Daoy (cell line): Measurements from ENCODE around the gene ANKRD42. TPM values are rescaled to one million over a fixed set of nuclear protein-coding genes. Genes with fewer than 3 reads are reported as not detected.
"Not testable (repeated sequence)": the region's sequence is repeated elsewhere in the genome, so short reads cannot be mapped to it uniquely, and the experiment has no call there.

Source experiments
- DNase-seq: peaks from one replicate; pipeline ENCODE4 v3.0.0-alpha.2; 2015; ENCODE audit warnings: low read depth
- total RNA-seq: library from RNA; depleted of rRNA; stranded (reverse); fragments of >200 nt; shearing (Covaris generic); gene quantifications from 2 replicates; pipeline ENCODE4 v1.2.3, GENCODE V29; 2014

Gene ANKRD42
- total RNA-seq, 1 experiment from 2014 or later = 7.1 TPM

DNA sequence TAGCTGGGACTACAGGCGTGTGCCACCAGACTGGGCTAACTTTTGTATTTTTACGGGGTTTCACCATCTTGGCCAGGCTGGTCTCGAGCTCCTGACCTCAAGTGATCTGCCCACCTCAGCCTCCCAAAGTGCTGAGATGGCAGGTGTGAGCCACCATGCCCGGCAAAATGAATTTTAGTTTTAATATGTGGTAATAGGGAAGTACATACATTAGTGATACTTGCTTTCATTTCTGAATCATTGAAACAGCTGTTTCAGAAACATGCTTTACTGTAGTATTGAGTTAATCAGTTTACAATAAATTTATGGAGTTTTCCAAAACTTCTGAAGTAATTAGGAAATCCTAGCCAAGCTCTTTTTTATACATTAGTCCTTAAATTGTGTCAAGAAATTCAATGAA lies 21.0 kb upstream of the ANKRD42 start:
- no peak for DNase-seq

GRCh38 chr11:83174008-83174407 lies 19.5 kb upstream of the ANKRD42 start:
- DNase-seq = no peak

DNA sequence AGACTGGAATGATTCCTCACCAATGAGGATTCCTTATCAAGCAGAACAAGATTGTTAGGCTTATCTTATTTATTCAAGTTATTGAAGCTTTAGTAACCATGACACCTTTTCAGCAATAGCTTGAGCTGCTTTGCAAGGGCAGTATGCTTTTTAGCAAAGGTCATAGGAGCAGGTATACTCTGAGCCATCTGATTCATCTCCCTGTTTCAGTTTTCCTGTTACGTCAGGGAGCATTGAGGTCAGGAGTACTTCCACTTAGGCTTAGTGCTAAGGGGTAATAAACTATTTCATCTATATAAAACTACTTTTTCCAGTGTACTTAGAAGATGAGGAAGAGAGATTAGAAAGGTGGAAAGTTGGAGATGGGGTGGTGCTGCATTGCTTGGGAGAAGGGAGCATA lies 17.7 kb upstream of the ANKRD42 start:
- no peak for DNase-seq

GRCh38 chr11:83181815-83182214 lies 11.7 kb upstream of the ANKRD42 start:
- no peak for DNase-seq

DNA sequence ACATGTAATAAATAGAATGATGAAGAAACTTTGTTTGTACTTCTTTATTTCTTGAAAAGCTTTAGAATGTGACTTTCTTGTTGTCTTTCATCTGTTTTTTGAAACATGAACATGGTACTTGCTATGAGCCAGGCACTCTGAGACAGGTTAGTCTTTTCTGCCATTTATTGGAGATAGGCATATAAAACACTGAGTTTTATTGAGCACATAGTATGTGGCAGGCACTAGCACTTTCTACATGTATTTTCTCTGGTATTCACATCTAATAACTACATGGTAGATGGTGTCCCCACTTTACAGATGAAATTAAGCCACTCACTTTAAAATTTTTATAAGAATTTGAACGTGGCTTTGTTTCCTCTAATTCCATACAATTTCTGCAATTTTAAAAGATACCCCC lies 7.7 kb upstream of the ANKRD42 start:
- DNase-seq = no peak

DNA sequence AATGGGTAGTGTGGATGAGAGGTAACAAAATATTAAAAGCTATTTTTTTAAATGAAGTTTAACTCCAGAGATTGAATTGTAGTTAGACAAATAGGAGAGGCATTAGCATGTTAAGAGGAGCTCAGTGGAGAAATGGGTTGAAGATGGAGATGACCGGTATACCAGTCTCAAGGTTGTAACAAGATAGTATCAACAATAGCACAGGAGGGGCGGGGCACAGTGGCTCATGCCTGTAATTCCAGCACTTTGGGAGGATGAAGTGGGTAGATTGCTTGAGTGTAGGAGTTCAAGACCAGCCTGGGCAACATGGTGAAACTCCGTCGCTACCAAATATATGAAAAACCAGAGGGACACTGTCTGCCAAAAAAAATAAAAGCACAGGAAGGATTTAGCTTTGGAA lies 6.0 kb upstream of the ANKRD42 start:
- DNase-seq = no peak

DNA sequence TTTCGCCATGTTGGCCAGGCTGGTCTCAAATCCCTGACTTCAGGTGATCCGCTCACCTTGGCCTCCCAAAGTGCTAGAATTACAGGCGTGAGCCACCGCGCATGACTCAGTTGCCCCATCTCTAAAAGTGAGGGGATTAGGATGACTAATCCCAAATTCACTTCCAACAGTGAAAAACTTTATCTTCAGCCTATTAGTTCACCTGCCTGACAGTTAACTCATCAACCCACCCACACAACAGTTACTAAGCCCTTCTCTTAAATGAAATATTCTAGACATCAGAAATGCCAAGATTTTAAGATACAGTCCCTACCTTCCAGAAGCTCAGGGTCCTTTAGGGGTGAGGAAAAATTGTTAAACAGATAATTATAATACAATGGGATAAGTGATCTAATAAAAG lies 2.0 kb upstream of the ANKRD42 start:
- DNase-seq = no peak

DNA sequence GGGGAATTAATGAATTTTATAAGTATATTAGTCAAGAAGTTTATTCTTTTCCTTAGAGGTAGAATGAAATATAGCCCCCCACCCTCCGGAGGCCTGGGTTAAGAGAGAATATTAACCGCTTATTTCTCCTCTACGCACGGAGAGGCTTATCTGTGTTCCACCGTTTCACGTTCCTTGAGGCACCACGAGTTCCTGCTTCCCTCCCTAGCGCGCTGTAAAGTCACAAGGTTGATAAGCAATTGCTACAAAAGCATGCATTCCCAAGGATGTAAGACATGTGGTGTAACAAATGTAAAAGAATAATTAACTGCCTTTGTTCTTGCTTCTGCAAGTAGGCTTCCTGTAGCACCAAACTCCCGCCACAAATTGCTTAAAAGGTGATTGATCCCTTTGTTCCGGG lies 1.5 kb upstream of the ANKRD42 start:
- no peak for DNase-seq

GRCh38 chr11:83192606-83193245 lies 786 bp upstream of the ANKRD42 start:
- no peak for DNase-seq

- DNase-seq = peak; percentile 72
Measured at GRCh38 chr11:83194281-83195142, 1.0 kb downstream of the ANKRD42 start.

DNA sequence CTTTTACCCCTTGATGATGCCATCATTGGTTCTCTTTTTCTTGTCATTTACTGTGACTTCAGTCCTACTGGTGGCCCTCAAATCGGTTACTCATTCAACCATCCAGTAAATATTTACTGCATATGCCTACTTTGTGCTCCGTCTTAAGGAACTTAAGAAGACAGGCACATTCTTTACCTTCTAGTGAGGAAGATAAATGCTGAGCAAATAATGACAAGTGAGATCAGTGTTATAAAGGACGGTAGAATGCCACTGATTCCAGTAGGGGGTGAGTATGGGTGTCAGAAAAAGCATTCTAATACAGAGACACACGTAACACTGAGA lies 1.6 kb downstream of the ANKRD42 start:
- DNase-seq = no peak

GRCh38 chr11:83195649-83196048 lies 2.1 kb downstream of the ANKRD42 start:
- DNase-seq = no peak

- DNase-seq = no peak
Measured at GRCh38 chr11:83200035-83200434, 6.5 kb downstream of the ANKRD42 start.

DNA sequence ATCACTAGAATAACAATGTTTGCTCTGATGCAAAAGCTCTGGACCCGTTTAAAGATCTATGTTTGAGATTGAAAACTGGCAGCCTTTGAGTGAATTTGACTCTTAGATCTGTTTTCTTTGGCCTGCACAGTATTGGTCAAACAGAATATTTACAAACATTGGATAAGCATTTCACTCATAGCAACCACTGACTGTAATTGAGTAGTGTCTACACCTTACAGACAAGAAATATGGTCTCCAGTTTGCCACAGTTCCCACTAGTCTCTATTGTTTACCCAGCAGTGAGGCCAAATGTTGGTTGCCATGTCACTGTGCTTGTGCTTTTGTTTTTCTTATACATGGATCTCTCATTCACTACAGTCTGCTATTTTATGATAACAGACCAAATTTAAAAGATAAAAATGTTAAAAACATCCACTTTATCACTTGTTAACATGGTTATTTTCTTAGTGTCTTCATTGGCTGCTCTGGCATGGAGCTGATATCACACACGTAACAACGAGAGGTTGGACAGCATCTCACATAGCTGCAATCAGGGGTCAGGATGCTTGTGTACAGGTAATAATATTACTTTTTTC lies 12.2 kb downstream of the ANKRD42 start:
- DNase-seq = no peak

DNA sequence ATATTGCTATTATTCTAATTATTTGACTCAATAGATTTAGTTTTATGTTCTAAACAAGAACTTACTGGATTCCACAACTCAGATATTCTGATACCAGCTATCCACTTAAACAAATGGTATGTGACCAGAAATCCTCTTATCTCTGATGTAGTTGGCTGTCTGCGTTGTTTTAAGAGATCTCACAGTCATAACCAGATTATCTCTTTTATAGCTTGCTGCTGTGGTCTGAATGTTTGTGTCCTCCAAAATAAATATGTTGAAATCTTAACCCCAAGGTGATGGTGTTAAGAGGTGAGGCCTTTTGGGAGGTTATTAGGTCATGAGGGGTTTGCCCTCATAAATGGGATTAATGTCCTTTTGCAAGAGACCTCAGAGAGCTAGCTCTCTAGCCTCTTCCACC lies 12.7 kb downstream of the ANKRD42 start:
- no peak for DNase-seq

GRCh38 chr11:83206771-83207382 lies 13.4 kb downstream of the ANKRD42 start:
- DNase-seq = not testable (repeated sequence)

DNA sequence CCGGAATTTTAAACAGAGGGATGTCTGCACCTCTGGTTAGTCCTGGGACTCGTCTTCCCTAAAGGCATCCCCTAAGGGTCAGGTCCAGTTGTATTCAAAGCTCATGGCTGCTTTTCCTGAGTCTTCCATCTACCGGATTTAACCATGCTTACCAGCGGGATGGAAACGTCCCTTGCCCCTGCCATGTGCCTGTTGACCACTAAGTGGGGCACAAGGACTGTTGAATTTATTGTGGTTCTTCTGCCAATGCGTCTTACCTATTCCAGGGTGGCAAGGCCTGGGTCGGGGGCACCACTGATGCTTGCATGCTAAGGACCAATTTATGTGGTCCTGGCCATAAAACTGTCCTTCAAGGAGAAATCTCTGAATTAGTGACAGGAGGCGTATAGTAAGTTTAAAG lies 25.6 kb downstream of the ANKRD42 start:
- peak; percentile 6 for DNase-seq

GRCh38 chr11:83220260-83220659 lies 26.7 kb downstream of the ANKRD42 start:
- DNase-seq = peak; percentile 82

GRCh38 chr11:83221694-83222093 lies 28.2 kb downstream of the ANKRD42 start:
- no peak for DNase-seq

GRCh38 chr11:83222499-83222898 lies 29.0 kb downstream of the ANKRD42 start:
- DNase-seq = peak; percentile 12

GRCh38 chr11:83223457-83223856 lies 29.9 kb downstream of the ANKRD42 start:
- no peak for DNase-seq

- DNase-seq = no peak
Measured at GRCh38 chr11:83235825-83236224, 42.3 kb downstream of the ANKRD42 start.

- no peak for DNase-seq
Measured at GRCh38 chr11:83238111-83238510, 44.6 kb downstream of the ANKRD42 start.
